Muscle layer of colon (tissue), 2 donors: ENCODE results near the gene ZNF764.
A peak's percentile ranks its signal among the peaks of the same experiment; 100 is the strongest.

Experiments used
- H3K27ac ChIP-seq: one replicate; pipeline ENCODE4 v1.7.0; 2013; ENCODE audit warnings: low read depth, mild to moderate bottlenecking, low read length, moderate library complexity
- H3K27me3 ChIP-seq, 2 donors: one replicate each; pipeline ENCODE4 v1.7.0; 2013; ENCODE audit warnings: low read length in 2 of 2, mild to moderate bottlenecking in 2 of 2; ENCODE audit not compliant: insufficient read depth in 2 of 2, control insufficient read depth in 1 of 2
- H3K36me3 ChIP-seq: one replicate; pipeline ENCODE4 v1.7.0; 2013; ENCODE audit warnings: mild to moderate bottlenecking, low read length; ENCODE audit not compliant: insufficient read depth
- H3K4me1 ChIP-seq: one replicate; pipeline ENCODE4 v1.7.0; 2013; ENCODE audit warnings: mild to moderate bottlenecking, low read length; ENCODE audit not compliant: insufficient read depth
- H3K4me3 ChIP-seq, 2 donors: one replicate each; pipeline ENCODE4 v1.7.0; 2013; ENCODE audit warnings: low read length in 2 of 2, low read depth in 1 of 2, mild to moderate bottlenecking in 1 of 2, moderate library complexity in 1 of 2
- H3K9ac ChIP-seq: one replicate; pipeline ENCODE4 v1.7.0; 2013; ENCODE audit warnings: low read length
- H3K9me3 ChIP-seq: one replicate; pipeline ENCODE4 v1.7.0; 2013; ENCODE audit warnings: mild to moderate bottlenecking, low read length
- donor health status: abdominal sarcoma.
- donor health status: Adenocarcinoma of cecum.

Gene ZNF764

GRCh38 chr16:30569281-30569680, 11.1 kb upstream of the ZNF764 start:
- Histone ChIP-seq H3K4me1 (peaks cover 11% of the 10 kb centered on the region), H3K27ac (no peak overlapping the region)

GRCh38 chr16:30567991-30568638, 9.9 kb upstream of the ZNF764 start:
- Histone ChIP-seq H3K4me1 (peaks cover 11% of the 10 kb centered on the region), H3K4me3 (no peak overlapping the region), H3K27me3 (no peaks in the 10 kb centered on the region), H3K9me3 (no peaks in the 10 kb centered on the region), H3K9ac (no peak overlapping the region), H3K36me3 (no peaks in the 10 kb centered on the region), H3K27ac (no peak overlapping the region)

More at GRCh38 chr16:30569281-30569680, 11.1 kb upstream of the ZNF764 start:
- Histone ChIP-seq H3K27me3 (no peaks in the 10 kb centered on the region), H3K9me3 (no peaks in the 10 kb centered on the region), H3K9ac (no peak overlapping the region), H3K36me3 (no peaks in the 10 kb centered on the region), H3K4me3 (no peak overlapping the region)

GRCh38 chr16:30567160-30567990, 9.2 kb upstream of the ZNF764 start:
- Histone ChIP-seq H3K36me3 (no peaks in the 10 kb centered on the region), H3K9me3 (no peaks in the 10 kb centered on the region), H3K9ac (no peak overlapping the region), H3K27ac (no peak overlapping the region), H3K4me1 (peaks cover 8% of the 10 kb centered on the region), H3K4me3 (no peak overlapping the region), H3K27me3 (no peaks in the 10 kb centered on the region)

GRCh38 chr16:30566531-30566930, 8.4 kb upstream of the ZNF764 start:
- no peak overlapping the region for H3K27ac ChIP-seq
- H3K4me1 ChIP-seq: peaks cover 5% of the 10 kb centered on the region
- H3K9me3 ChIP-seq: no peaks in the 10 kb centered on the region
- H3K27me3 ChIP-seq: no peaks in the 10 kb centered on the region
- H3K4me3 ChIP-seq: no peak overlapping the region
- no peaks in the 10 kb centered on the region for H3K36me3 ChIP-seq
- no peak overlapping the region for H3K9ac ChIP-seq

GRCh38 chr16:30565984-30566383, 7.8 kb upstream of the ZNF764 start:
- Histone ChIP-seq H3K36me3 (no peaks in the 10 kb centered on the region), H3K27me3 (no peaks in the 10 kb centered on the region), H3K27ac (no peak overlapping the region), H3K4me3 (no peak overlapping the region), H3K9ac (no peak overlapping the region), H3K9me3 (no peaks in the 10 kb centered on the region), H3K4me1 (peaks cover 5% of the 10 kb centered on the region)

GRCh38 chr16:30565526-30565925, 7.4 kb upstream of the ZNF764 start:
- Histone ChIP-seq H3K9me3 (no peaks in the 10 kb centered on the region), H3K27me3 (no peaks in the 10 kb centered on the region), H3K36me3 (no peaks in the 10 kb centered on the region), H3K4me1 (peaks cover 5% of the 10 kb centered on the region), H3K4me3 (no peak overlapping the region), H3K9ac (no peak overlapping the region), H3K27ac (no peak overlapping the region)

GRCh38 chr16:30562021-30562420, 3.8 kb upstream of the ZNF764 start:
- H3K4me1 ChIP-seq: peaks cover 4% of the 10 kb centered on the region
- H3K9me3 ChIP-seq: no peaks in the 10 kb centered on the region
- H3K4me3 ChIP-seq: no peak overlapping the region
- H3K27ac ChIP-seq: no peak overlapping the region
- H3K36me3 ChIP-seq: no peaks in the 10 kb centered on the region
- H3K27me3 ChIP-seq: no peaks in the 10 kb centered on the region
- H3K9ac ChIP-seq: no peak overlapping the region

- no peaks in the 10 kb centered on the region for H3K27me3 ChIP-seq
- H3K9ac ChIP-seq: peak overlapping the region; percentile 39
- H3K9me3 ChIP-seq: no peaks in the 10 kb centered on the region
- no peaks in the 10 kb centered on the region for H3K36me3 ChIP-seq
- H3K4me1 ChIP-seq: peaks cover 6% of the 10 kb centered on the region
- peak overlapping the region; percentile 49 to 68 for H3K4me3 ChIP-seq
- peak overlapping the region; percentile 12 for H3K27ac ChIP-seq
Measured at GRCh38 chr16:30561089-30561816, 3.1 kb upstream of the ZNF764 start.

- H3K27me3 ChIP-seq: no peaks in the 10 kb centered on the region
- H3K27ac ChIP-seq: no peak overlapping the region
- H3K9me3 ChIP-seq: no peaks in the 10 kb centered on the region
- no peak overlapping the region for H3K9ac ChIP-seq
- peaks cover 6% of the 10 kb centered on the region for H3K4me1 ChIP-seq
- no peak overlapping the region for H3K4me3 ChIP-seq
- peaks cover 4% of the 10 kb centered on the region for H3K36me3 ChIP-seq
Measured at GRCh38 chr16:30559690-30560089, 1.5 kb upstream of the ZNF764 start.

GRCh38 chr16:30558789-30559377, 709 bp upstream of the ZNF764 start:
- Histone ChIP-seq H3K36me3 (peaks cover 12% of the 10 kb centered on the region), H3K27ac (peak overlapping the region; percentile 95), H3K27me3 (no peaks in the 10 kb centered on the region), H3K4me3 (peak overlapping the region in 1 of 2 donors; percentile 63), H3K9ac (no peak overlapping the region), H3K4me1 (peaks cover 6% of the 10 kb centered on the region), H3K9me3 (no peaks in the 10 kb centered on the region)

GRCh38 chr16:30557707-30557956, 542 bp downstream of the ZNF764 start:
- Histone ChIP-seq H3K9ac (peak overlapping the region; percentile 64), H3K36me3 (peaks cover 17% of the 10 kb centered on the region), H3K27me3 (no peaks in the 10 kb centered on the region), H3K9me3 (no peaks in the 10 kb centered on the region), H3K4me1 (peaks cover 6% of the 10 kb centered on the region), H3K27ac (peak overlapping the region; percentile 95), H3K4me3 (peak overlapping the region; percentile 81 to 83)
